Panc1 (cell line): ENCODE data around the gene IL3RA. TPM values are rescaled to one million over a fixed set of nuclear protein-coding genes. Genes with fewer than 3 reads are reported as not detected.

Experiments
- ATAC-seq: fragments of 200-7000 bp; cut with Tn5 transposase; 2 replicates; pipeline ENCODE4 v1.9.1; 2020; ENCODE audit warnings: mild to moderate bottlenecking, moderate library complexity
- BruUV-seq: library from RNA; stranded (reverse); fragments of 400-500 nt; replicated peaks from 2 replicates; lab custom pipeline; 2021; lab: Mats Ljungman, UMichigan
- CTCF ChIA-PET: fragments of 300-600 bp; sonication (Branson Sonifier 250); formaldehyde crosslinking; loops from one replicate; lab custom pipeline; 2022; ENCODE audit warnings: antibody characterized with exemption; lab: Charles Lee
- POLR2A ChIA-PET: fragments of 300-600 bp; sonication (Branson Sonifier 250); formaldehyde crosslinking; loops from one replicate; lab custom pipeline; 2022; ENCODE audit warnings: antibody characterized with exemption; lab: Charles Lee
- DNase-seq: peaks from one replicate; pipeline ENCODE4 v3.0.0-alpha.2; 2010; ENCODE audit warnings: low read depth, low spot score
- H3K27ac ChIP-seq: 2 replicates; pipeline ENCODE4 v1.5.1; 2011; ENCODE audit warnings: mild to moderate bottlenecking, low read length, inconsistent platforms
- H3K27me3 ChIP-seq: fragments of 200-500 bp; sonication (Bioruptor generic); 2 replicates; pipeline ENCODE4 v1.6.0; 2014; ENCODE audit warnings: low read length, inconsistent platforms; ENCODE audit not compliant: control insufficient read depth, insufficient read depth
- H3K36me3 ChIP-seq: fragments of 200-500 bp; sonication (Bioruptor generic); 2 replicates; pipeline ENCODE4 v1.5.1; 2014; ENCODE audit warnings: inconsistent platforms, mild to moderate bottlenecking, low read length, moderate library complexity; ENCODE audit not compliant: control insufficient read depth, insufficient read depth
- H3K4me1 ChIP-seq: 2 replicates; pipeline ENCODE4 v1.5.1; 2011; ENCODE audit warnings: inconsistent platforms, mild to moderate bottlenecking, low read length, moderate library complexity; ENCODE audit not compliant: control insufficient read depth, insufficient read depth
- H3K4me3 ChIP-seq, 2 experiments: 2 replicates each; pipeline ENCODE4 v1.5.1; 2011 to 2012; ENCODE audit warnings: low read depth in 2 of 2, low read length in 2 of 2, mild to moderate bottlenecking in 2 of 2, inconsistent platforms in 1 of 2, moderate library complexity in 1 of 2
- H3K9me3 ChIP-seq: fragments of 200-500 bp; sonication (Bioruptor generic); 2 replicates; pipeline ENCODE4 v1.5.1; 2014; ENCODE audit warnings: low read depth, mild to moderate bottlenecking, inconsistent platforms, low read length, moderate library complexity; ENCODE audit not compliant: control insufficient read depth, insufficient read depth
- POLR2AphosphoS5 ChIP-seq: IDR thresholded peaks from 2 replicates; pipeline ENCODE4 v1.6.1; 2012; ENCODE audit warnings: mild to moderate bottlenecking, low read depth, low read length, moderate library complexity
- REST ChIP-seq, 2 experiments: IDR thresholded peaks; 2 replicates each; pipeline ENCODE4 v1.6.1; 2011 to 2012; ENCODE audit warnings: low read depth in 2 of 2, control low read depth in 1 of 2, low read length in 1 of 2, mild to moderate bottlenecking in 1 of 2, moderate library complexity in 1 of 2; ENCODE audit not compliant: insufficient read depth in 1 of 2
- SIN3A ChIP-seq: IDR thresholded peaks from 2 replicates; pipeline ENCODE4 v1.6.1; 2012; ENCODE audit warnings: low read depth, mild to moderate bottlenecking, low read length, moderate library complexity, borderline replicate concordance; ENCODE audit not compliant: insufficient read depth
- TCF7L2 ChIP-seq: IDR thresholded peaks from 2 replicates; pipeline ENCODE4 v1.6.1; 2011; ENCODE audit warnings: mild to moderate bottlenecking, low read depth, low read length, inconsistent platforms
- in situ Hi-C: cut with HindIII; loops from 2 replicates; pipeline ENCODE4 v1.10.0; 2016; ENCODE audit warnings: low sequenced_read_pairs, low pct_unique_long_range_greater_than_20kb
- intact Hi-C: fragments of 100-400 bp; cut with micrococcal nuclease; formaldehyde crosslinking; loops from one replicate; pipeline ENCODE4 v1.10.0; 2022; ENCODE audit not compliant: unreplicated experiment
- total RNA-seq: library from RNA; stranded (reverse); gene quantifications from one replicate; pipeline ENCODE4 v1.2.1, GENCODE V29; 2021; ENCODE audit not compliant: unreplicated experiment
- TF ChIP-seq, protein P1 (sequence below): fragments of 450-650 bp; IDR thresholded peaks from 2 replicates; pipeline ENCODE4 v1.5.1; 2017; ENCODE audit warnings: mild to moderate bottlenecking

IL3RA gene
- total RNA-seq, 1 experiment from 2014 or later, result 0.28 TPM

DNA sequence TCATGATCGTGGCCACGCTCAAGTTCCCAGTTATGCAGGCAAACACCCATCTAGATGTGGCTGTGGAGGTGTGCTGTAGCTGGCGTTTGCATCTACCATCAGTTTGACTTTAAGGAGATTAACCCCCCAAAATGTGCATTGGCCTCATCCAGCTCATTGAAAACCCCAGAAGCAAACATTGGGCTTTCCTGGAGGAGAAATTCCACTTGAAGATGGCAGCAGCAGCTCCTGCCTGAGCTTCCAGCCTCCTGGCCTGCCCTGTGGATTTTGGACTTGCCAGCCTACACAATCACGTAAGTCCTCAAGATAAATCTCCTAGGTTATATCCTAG is 85.5 kb downstream of the IL3RA start:
- TF ChIP-seq, protein P1, sequence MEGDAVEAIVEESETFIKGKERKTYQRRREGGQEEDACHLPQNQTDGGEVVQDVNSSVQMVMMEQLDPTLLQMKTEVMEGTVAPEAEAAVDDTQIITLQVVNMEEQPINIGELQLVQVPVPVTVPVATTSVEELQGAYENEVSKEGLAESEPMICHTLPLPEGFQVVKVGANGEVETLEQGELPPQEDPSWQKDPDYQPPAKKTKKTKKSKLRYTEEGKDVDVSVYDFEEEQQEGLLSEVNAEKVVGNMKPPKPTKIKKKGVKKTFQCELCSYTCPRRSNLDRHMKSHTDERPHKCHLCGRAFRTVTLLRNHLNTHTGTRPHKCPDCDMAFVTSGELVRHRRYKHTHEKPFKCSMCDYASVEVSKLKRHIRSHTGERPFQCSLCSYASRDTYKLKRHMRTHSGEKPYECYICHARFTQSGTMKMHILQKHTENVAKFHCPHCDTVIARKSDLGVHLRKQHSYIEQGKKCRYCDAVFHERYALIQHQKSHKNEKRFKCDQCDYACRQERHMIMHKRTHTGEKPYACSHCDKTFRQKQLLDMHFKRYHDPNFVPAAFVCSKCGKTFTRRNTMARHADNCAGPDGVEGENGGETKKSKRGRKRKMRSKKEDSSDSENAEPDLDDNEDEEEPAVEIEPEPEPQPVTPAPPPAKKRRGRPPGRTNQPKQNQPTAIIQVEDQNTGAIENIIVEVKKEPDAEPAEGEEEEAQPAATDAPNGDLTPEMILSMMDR, result no peak
- TF ChIP-seq POLR2AphosphoS5 (no peak), REST (IDR thresholded peaks at IDR 0.05; ENCODE audit: insufficient read depth in 1 of 2, low read depth in 2 of 2, low read length in 1 of 2) (no peak), SIN3A (no peak), TCF7L2 (no peak)
- CTCF ChIA-PET, result no interaction called here

DNA sequence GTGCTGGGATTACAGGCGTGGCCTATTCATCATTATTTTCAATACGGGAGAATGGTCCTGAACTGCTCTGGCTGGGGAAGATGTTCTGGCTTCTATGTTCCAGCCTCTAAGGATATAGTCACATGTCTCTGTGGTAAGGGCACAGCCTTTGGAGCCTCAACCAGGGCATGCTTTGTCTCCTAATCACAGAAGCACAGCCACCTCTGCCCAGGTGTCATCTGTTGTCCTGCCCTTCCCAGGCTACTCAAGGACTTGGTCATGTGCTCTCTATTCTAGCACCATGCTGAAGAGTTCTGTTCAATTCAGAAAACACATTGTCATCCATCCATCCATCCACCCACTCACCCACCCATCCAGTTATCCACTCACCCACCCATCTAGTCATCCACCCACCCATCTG is 86.6 kb downstream of the IL3RA start:
- in situ Hi-C loops, result no loop called here
- Histone ChIP-seq H3K4me3 (no peak overlapping the region), H3K9me3 (no peaks in the 10 kb centered on the region), H3K4me1 (no peaks in the 10 kb centered on the region), H3K27me3 (no peaks in the 10 kb centered on the region), H3K27ac (no peak overlapping the region), H3K36me3 (no peaks in the 10 kb centered on the region)
- BruUV-seq, result no TSS peak
- ATAC-seq, result 0 out of 2 replicates have a peak, but pooled peaks have one; percentile 3
- TF ChIP-seq POLR2AphosphoS5 (no peak), TCF7L2 (no peak), SIN3A (no peak), REST (IDR thresholded peaks at IDR 0.05; ENCODE audit: insufficient read depth in 1 of 2, low read depth in 2 of 2, low read length in 1 of 2) (no peak)
- TF ChIP-seq, protein P1, result no peak
- intact Hi-C loops, result no loop called here
- no peak for DNase-seq
- ChIA-PET CTCF (no interaction called here), POLR2A (no interaction called here)

More for the DNA sequence above, 85.5 kb downstream of the IL3RA start:
- in situ Hi-C loops (no loop called here), intact Hi-C loops (no loop called here)
- Histone ChIP-seq H3K4me3 (no peak overlapping the region), H3K4me1 (no peaks in the 10 kb centered on the region), H3K27me3 (no peaks in the 10 kb centered on the region), H3K27ac (no peak overlapping the region), H3K9me3 (no peaks in the 10 kb centered on the region), H3K36me3 (no peaks in the 10 kb centered on the region)
- ATAC-seq, result no peak
- POLR2A ChIA-PET, result no interaction called here
- no TSS peak for BruUV-seq
- DNase-seq, result no peak
